Mammary epithelial cell (primary cell): ENCODE data around the gene PRKAB1.

Experiments
- CTCF ChIP-seq, 2 donors: IDR thresholded peaks in 1 of 2; conservative IDR thresholded peaks in 1 of 2; 2 replicates each; pipeline ENCODE4 v1.5.1; 2011 to 2012; ENCODE audit warnings: inconsistent platforms in 2 of 2, low read length in 2 of 2, mild to moderate bottlenecking in 2 of 2, control low read depth in 1 of 2, low read depth in 1 of 2; ENCODE audit not compliant: insufficient read depth in 1 of 2; ENCODE audit errors: extremely low read depth in 1 of 2
- EZH2 ChIP-seq: IDR thresholded peaks from 2 replicates; pipeline ENCODE4 v1.6.1; 2012; ENCODE audit warnings: low read length, inconsistent platforms, borderline replicate concordance

GRCh38 chr12:119679490-119679889, 11.6 kb downstream of the PRKAB1 start:
- TF ChIP-seq CTCF (conservative IDR thresholded peaks at IDR 0.05 in 1 of 2, IDR thresholded peaks at IDR 0.05 in 1 of 2; ENCODE audit: extremely low read depth in 1 of 2, insufficient read depth in 1 of 2, low read depth in 1 of 2, low read length in 2 of 2) (no peak), EZH2 (no peak)
